ENCODE results near the gene PPP1R1A.

The PPP1R1A gene

GRCh38 chr12:54608156-54608555 lies 19.7 kb upstream of the PPP1R1A start:
- TF ChIP-seq, protein P1, sequence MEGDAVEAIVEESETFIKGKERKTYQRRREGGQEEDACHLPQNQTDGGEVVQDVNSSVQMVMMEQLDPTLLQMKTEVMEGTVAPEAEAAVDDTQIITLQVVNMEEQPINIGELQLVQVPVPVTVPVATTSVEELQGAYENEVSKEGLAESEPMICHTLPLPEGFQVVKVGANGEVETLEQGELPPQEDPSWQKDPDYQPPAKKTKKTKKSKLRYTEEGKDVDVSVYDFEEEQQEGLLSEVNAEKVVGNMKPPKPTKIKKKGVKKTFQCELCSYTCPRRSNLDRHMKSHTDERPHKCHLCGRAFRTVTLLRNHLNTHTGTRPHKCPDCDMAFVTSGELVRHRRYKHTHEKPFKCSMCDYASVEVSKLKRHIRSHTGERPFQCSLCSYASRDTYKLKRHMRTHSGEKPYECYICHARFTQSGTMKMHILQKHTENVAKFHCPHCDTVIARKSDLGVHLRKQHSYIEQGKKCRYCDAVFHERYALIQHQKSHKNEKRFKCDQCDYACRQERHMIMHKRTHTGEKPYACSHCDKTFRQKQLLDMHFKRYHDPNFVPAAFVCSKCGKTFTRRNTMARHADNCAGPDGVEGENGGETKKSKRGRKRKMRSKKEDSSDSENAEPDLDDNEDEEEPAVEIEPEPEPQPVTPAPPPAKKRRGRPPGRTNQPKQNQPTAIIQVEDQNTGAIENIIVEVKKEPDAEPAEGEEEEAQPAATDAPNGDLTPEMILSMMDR (IDR thresholded peaks at IDR 0.05) = no peak

- TF ChIP-seq, protein P1 (IDR thresholded peaks at IDR 0.05) = no peak
Measured at GRCh38 chr12:54606556-54606955, 18.1 kb upstream of the PPP1R1A start.

DNA sequence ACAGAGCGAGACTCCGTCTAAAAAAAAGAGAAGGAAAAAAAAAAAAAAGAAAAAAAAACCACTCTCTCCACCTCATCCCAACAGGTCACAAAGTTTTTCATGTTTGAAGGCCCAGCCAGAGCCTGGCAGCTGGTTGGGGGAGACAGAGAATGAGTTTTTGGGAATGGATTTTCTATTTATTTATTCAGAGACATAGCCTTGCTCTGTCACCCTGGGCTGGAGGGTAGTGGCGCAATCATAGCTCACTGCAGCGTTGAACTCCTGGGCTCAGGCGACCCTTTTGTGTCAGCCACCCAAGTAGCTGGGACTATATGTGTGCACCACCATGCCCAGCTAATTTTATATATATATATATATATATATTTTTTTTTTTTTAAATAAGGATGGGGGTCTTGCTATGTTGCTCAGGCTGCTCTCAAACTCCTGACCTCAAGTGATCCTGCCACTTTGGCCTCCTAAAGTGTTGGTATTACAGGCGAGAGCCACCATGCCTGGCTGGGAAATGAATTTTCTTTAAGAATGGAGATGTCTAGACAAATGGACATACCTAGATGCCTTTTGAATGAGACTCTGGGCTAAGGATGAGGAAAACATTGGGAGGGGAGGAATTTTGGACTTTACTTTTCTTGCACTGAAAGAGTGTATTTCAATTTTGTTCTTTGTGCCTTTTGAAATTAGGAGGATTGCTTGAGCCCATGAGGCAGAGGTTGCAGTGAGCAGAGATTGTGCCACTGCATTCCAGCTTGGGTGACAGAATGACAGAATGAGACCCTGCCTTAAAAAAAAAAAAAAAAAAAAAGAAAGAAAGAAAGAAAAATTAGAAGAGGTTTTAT lies 16.9 kb upstream of the PPP1R1A start:
- TF ChIP-seq, protein P1 (IDR thresholded peaks at IDR 0.05) = no peak

DNA sequence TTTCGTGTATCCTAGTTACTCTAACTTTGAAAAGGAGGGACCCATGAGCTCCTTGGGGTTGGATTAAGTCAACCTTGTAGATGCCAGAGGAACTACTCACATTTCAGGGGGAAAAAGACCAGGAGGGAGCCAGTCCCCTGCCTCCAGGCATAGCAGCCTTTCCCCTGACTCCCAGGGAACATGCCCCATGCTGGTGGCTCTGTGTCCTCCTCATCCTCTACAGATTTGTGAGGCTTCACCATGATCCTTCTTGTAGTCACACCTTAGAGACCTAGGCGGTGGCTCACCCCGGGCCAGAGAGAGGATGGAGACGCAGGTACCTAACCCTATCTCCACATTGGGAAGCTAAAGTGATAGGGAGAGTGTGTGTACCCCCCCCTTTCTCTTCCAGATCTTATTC lies 16.0 kb upstream of the PPP1R1A start:
- TF ChIP-seq, protein P1 (IDR thresholded peaks at IDR 0.05) = no peak

GRCh38 chr12:54603872-54604271 lies 15.4 kb upstream of the PPP1R1A start:
- TF ChIP-seq, protein P1 (IDR thresholded peaks at IDR 0.05) = no peak

- TF ChIP-seq, protein P1 (IDR thresholded peaks at IDR 0.05) = peak; percentile 92
Measured at GRCh38 chr12:54603173-54603814, 14.8 kb upstream of the PPP1R1A start.

GRCh38 chr12:54602661-54603060 lies 14.2 kb upstream of the PPP1R1A start:
- TF ChIP-seq, protein P1 (IDR thresholded peaks at IDR 0.05) = no peak

All from LNCAP (cell line).